Ovary (tissue), 3 donors: ENCODE results near the gene FXN.

Source experiments
- POLR2A ChIP-seq: fragments of 450-650 bp; IDR thresholded peaks from one replicate; pipeline ENCODE4 v1.6.1; 2017; ENCODE audit warnings: antibody characterized with exemption, mild to moderate bottlenecking, moderate library complexity
- TF ChIP-seq, protein P1 (sequence below), 3 donors: fragments of 450-650 bp in 2 of 3; fragments of 200-600 bp in 1 of 3; IDR thresholded peaks; one replicate each; pipeline versions ENCODE4 v1.5.1 to v1.8.0; 2016 to 2022; ENCODE audit warnings: antibody characterized with exemption in 3 of 3, mild to moderate bottlenecking in 1 of 3
- donor health status: DM: no; HTN: no; CAD: no.

DNA sequence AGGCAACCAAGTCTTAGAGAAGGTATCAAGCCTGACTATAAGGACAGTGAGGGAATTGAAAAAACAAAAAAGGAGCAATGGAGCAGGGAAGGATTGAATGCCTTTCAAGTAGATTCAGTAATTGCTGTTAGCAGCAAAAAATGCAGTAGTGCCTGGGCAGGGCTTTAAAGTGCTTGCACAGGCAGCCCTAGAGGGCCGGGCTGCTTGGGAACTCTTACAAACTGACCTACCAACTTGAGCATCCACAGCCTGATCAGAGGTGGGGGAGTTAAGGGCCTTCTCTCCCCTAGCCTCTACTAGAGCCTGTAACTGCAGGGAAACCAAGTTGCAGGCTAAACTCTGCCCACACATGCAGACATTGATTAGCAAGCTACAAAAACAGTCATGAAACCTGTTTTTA lies 19.4 kb downstream of the FXN start:
- TF ChIP-seq, protein P1, sequence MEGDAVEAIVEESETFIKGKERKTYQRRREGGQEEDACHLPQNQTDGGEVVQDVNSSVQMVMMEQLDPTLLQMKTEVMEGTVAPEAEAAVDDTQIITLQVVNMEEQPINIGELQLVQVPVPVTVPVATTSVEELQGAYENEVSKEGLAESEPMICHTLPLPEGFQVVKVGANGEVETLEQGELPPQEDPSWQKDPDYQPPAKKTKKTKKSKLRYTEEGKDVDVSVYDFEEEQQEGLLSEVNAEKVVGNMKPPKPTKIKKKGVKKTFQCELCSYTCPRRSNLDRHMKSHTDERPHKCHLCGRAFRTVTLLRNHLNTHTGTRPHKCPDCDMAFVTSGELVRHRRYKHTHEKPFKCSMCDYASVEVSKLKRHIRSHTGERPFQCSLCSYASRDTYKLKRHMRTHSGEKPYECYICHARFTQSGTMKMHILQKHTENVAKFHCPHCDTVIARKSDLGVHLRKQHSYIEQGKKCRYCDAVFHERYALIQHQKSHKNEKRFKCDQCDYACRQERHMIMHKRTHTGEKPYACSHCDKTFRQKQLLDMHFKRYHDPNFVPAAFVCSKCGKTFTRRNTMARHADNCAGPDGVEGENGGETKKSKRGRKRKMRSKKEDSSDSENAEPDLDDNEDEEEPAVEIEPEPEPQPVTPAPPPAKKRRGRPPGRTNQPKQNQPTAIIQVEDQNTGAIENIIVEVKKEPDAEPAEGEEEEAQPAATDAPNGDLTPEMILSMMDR (IDR thresholded peaks at IDR 0.05), result no peak
- no peak for TF ChIP-seq POLR2A
